Measurements from ENCODE around the gene PRDX6. TPM values are rescaled to one million over a fixed set of nuclear protein-coding genes. Genes with fewer than 3 reads are reported as not detected.

The PRDX6 gene
- total and polyA plus RNA-seq, 12 donors, result 215 to 698 (median 360) TPM

- intact Hi-C loops (cut with DNase I), result no loop called here
- DNase-seq (no peak), ATAC-seq (no peak)
- H3K36me3 ChIP-seq, result peaks cover 0 to 10% (median 0%) of the 10 kb centered on the region in 9 donors
- H3K4me1 ChIP-seq, result no peaks in the 10 kb centered on the region
- no peak overlapping the region for H3K4me3 ChIP-seq
- H3K27me3 ChIP-seq, result no peaks in the 10 kb centered on the region
- no peak overlapping the region for H3K27ac ChIP-seq
- no peak for TF ChIP-seq CTCF (IDR thresholded peaks at IDR 0.05)
- WGBS, 2 donors, result 94 to 96% methylated on average over 2 of the region's 2 CpGs
- no peaks in the 10 kb centered on the region for H3K9me3 ChIP-seq
Observed at GRCh38 chr1:173496757-173497320, 19.7 kb downstream of the PRDX6 start.

GRCh38 chr1:173499729-173500128, 22.6 kb downstream of the PRDX6 start:
- ATAC-seq, result no peak
- no peak overlapping the region for H3K4me3 ChIP-seq
- H3K36me3 ChIP-seq, result no peaks in the 10 kb centered on the region
- no peak for DNase-seq
- TF ChIP-seq CTCF (IDR thresholded peaks at IDR 0.05), result no peak
- H3K27me3 ChIP-seq, result no peaks in the 10 kb centered on the region
- H3K9me3 ChIP-seq, result no peaks in the 10 kb centered on the region
- 65 to 68% methylated on average over 4 of the region's 4 CpGs for WGBS, 2 donors
- no peak overlapping the region for H3K27ac ChIP-seq
- H3K4me1 ChIP-seq, result no peaks in the 10 kb centered on the region
- intact Hi-C loops (cut with DNase I), result no loop called here

- H3K9me3 ChIP-seq, result no peaks in the 10 kb centered on the region
- no peak overlapping the region for H3K27ac ChIP-seq
- no peaks in the 10 kb centered on the region for H3K27me3 ChIP-seq
- intact Hi-C loops (cut with DNase I), result no loop called here
- TF ChIP-seq CTCF (IDR thresholded peaks at IDR 0.05), result no peak
- H3K36me3 ChIP-seq, result no peaks in the 10 kb centered on the region
- ATAC-seq, result no peak
- DNase-seq, result no peak
- WGBS, 2 donors, result 86 to 87% methylated on average over 1 of the region's 1 CpG
- no peaks in the 10 kb centered on the region for H3K4me1 ChIP-seq
- no peak overlapping the region for H3K4me3 ChIP-seq
Observed at GRCh38 chr1:173502104-173502503, 25.0 kb downstream of the PRDX6 start.

GRCh38 chr1:173503391-173503790, 26.3 kb downstream of the PRDX6 start:
- no peak overlapping the region for H3K4me3 ChIP-seq
- no peaks in the 10 kb centered on the region for H3K4me1 ChIP-seq
- no peaks in the 10 kb centered on the region for H3K27me3 ChIP-seq
- DNase-seq (no peak), ATAC-seq (peak in 2 of 8 donors; percentile 25 to 56)
- H3K9me3 ChIP-seq, result no peaks in the 10 kb centered on the region
- whole genome bisulfite sequencing, 2 donors, result 42 to 45% methylated on average over 4 of the region's 4 CpGs
- TF ChIP-seq CTCF (IDR thresholded peaks at IDR 0.05), result no peak
- no peaks in the 10 kb centered on the region for H3K36me3 ChIP-seq
- H3K27ac ChIP-seq, result no peak overlapping the region
- intact Hi-C loops (cut with DNase I), result no loop called here
